ENCODE results near the gene NSL1. TPM values are rescaled to one million over a fixed set of nuclear protein-coding genes. Genes with fewer than 3 reads are reported as not detected.

The NSL1 gene
- total and polyA plus RNA-seq, 9 of the 15 experiments (the other 6 are each of a cell fraction or from before 2014, with no cell fraction given), result 53.5 to 108 (median 59.1) TPM

DNA sequence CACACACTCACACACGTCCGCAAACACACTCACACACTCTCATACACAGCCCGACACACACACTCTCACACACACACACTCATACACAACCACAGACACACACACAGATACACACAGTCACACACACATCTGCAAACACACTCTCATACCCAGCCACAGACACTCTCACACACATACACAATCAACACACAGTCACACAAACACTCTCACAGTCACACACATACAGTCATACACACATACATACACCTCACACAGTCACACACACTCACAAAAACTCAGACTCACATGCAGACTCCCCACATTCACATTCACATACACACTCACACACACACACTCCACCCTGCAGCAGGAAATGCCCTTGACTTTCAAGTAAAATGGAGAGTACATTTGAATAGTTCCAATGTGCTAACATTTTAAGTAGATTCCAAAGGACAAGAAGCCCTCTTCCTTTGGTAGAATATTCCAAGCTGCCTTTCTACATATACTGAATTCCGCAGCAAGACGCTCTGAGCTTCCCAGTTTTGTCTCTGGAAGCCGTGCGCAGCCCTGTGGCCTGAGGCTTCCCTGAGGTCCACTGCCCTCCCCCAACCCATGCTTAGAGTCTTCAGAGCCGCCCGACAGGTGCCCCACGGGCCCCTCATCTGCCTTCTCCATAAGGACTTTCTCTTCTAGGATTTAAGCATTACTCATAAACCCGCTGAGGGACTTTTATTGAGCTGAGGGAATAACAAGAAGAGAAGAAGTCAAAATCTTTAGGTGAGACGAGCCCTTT is 101.6 kb downstream of the NSL1 start (continued):
- TF ChIP-seq, protein P1, sequence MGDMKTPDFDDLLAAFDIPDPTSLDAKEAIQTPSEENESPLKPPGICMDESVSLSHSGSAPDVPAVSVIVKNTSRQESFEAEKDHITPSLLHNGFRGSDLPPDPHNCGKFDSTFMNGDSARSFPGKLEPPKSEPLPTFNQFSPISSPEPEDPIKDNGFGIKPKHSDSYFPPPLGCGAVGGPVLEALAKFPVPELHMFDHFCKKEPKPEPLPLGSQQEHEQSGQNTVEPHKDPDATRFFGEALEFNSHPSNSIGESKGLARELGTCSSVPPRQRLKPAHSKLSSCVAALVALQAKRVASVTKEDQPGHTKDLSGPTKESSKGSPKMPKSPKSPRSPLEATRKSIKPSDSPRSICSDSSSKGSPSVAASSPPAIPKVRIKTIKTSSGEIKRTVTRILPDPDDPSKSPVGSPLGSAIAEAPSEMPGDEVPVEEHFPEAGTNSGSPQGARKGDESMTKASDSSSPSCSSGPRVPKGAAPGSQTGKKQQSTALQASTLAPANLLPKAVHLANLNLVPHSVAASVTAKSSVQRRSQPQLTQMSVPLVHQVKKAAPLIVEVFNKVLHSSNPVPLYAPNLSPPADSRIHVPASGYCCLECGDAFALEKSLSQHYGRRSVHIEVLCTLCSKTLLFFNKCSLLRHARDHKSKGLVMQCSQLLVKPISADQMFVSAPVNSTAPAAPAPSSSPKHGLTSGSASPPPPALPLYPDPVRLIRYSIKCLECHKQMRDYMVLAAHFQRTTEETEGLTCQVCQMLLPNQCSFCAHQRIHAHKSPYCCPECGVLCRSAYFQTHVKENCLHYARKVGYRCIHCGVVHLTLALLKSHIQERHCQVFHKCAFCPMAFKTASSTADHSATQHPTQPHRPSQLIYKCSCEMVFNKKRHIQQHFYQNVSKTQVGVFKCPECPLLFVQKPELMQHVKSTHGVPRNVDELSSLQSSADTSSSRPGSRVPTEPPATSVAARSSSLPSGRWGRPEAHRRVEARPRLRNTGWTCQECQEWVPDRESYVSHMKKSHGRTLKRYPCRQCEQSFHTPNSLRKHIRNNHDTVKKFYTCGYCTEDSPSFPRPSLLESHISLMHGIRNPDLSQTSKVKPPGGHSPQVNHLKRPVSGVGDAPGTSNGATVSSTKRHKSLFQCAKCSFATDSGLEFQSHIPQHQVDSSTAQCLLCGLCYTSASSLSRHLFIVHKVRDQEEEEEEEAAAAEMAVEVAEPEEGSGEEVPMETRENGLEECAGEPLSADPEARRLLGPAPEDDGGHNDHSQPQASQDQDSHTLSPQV (IDR thresholded peaks at IDR 0.05), result no peak
- TF ChIP-seq GTF2A2 (tag; IDR thresholded peaks at IDR 0.05) (no peak), FOXA3 (CRISPR knock-in tag; conservative IDR thresholded peaks at IDR 0.05 in 1 of 2, IDR thresholded peaks at IDR 0.05 in 1 of 2) (no peak), AFF4 (CRISPR knock-in tag; IDR thresholded peaks at IDR 0.05) (no peak), MXD1 (CRISPR knock-in tag; IDR thresholded peaks at IDR 0.05; ENCODE audit: borderline replicate concordance, poor library complexity, severe bottlenecking) (no peak), GTF3C2 (IDR thresholded peaks at IDR 0.05; ENCODE audit: borderline replicate concordance, extremely low read depth, insufficient read length) (no peak), MCM3 (IDR thresholded peaks at IDR 0.05) (peak; percentile 70; the same call in 1 of the 2 replicates), ELF4 (CRISPR knock-in tag; IDR thresholded peaks at IDR 0.05) (0 out of 2 replicates have a peak, but pooled peaks have one; percentile 59), RCOR1 (IDR thresholded peaks at IDR 0.05; ENCODE audit: borderline replicate concordance in 1 of 2, low read depth in 2 of 2, low read length in 2 of 2) (no peak), ZNF239 (CRISPR knock-in tag; IDR thresholded peaks at IDR 0.05) (no peak), ZNF398 (CRISPR knock-in tag; IDR thresholded peaks at IDR 0.05) (no peak)

Data from K562 (cell line).